Measurements from ENCODE around the gene VNN1. TPM values are rescaled to one million over a fixed set of nuclear protein-coding genes. Genes with fewer than 3 reads are reported as not detected.
A peak's percentile ranks its signal among the peaks of the same experiment; 100 is the strongest.
"Not testable (repeated sequence)": the region's sequence is repeated elsewhere in the genome, so short reads cannot be mapped to it uniquely, and the experiment has no call there.

Gene VNN1
- total and polyA plus RNA-seq, 2 donors = 0.33 to 2.2 TPM

DNA sequence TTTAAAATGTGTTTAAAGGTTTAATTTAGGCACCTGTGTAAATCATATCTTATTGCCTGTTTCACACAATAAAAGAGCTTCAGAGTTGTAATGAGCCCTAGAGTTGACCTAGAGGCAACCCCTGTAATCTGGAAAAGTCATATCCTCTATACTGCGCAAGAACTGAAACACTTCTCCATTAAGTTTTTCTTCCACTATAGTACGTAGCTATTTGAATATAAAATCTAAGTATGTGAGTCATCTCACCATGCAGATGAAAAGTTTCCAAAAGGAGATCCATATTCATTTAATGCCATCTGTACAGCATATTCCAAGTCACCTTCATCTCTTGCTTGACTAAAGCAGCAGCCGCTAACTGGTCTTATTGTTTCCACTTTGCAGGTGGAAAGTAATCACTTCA, 28.8 kb downstream of the VNN1 start:
- H3K27me3 ChIP-seq (ENCODE audit: control insufficient read depth in 2 of 2, insufficient read depth in 1 of 2, low read length in 1 of 2) = no peaks in the 10 kb centered on the region
- 94% methylated on average over 3 of the region's 3 CpGs for whole genome bisulfite sequencing
- no peak overlapping the region for H3K4me3 ChIP-seq (ENCODE audit: low read length in 2 of 2)
- no peak for DNase-seq (ENCODE audit: low read depth in 6 of 9, low spot score in 9 of 9)
- H3K27ac ChIP-seq (ENCODE audit: low read depth in 1 of 2, low read length in 1 of 2) = no peak overlapping the region
- no peaks in the 10 kb centered on the region for H3K36me3 ChIP-seq (ENCODE audit: control insufficient read depth in 2 of 2, insufficient read depth in 2 of 2, low read length in 1 of 2)
- no peaks in the 10 kb centered on the region for H3K9me3 ChIP-seq (ENCODE audit: control insufficient read depth in 2 of 2, insufficient read depth in 1 of 2, low read length in 1 of 2)
- no peaks in the 10 kb centered on the region for H3K4me1 ChIP-seq (ENCODE audit: control insufficient read depth in 2 of 2, insufficient read depth in 2 of 2, low read length in 2 of 2)

DNA sequence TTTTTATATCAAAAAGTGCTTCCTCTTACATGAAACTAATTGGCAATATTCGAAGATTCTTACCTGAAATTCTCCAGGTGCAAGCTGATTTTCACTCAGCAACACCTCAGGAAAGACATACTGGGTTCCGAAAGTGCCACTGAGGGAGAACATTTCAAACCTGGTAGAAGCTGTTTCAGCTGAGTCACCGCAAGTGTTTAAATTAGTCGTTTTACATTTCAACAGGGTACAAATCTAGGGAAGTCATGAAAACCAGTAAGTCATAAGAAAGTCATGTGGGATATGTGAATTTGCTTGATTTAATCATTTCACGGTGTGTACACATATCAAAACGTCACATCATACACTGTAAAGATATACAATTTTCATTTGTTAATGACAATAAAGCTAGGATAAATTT, 29.6 kb downstream of the VNN1 start:
- H3K36me3 ChIP-seq (ENCODE audit: control insufficient read depth in 2 of 2, insufficient read depth in 2 of 2, low read length in 1 of 2) = no peaks in the 10 kb centered on the region
- no peak overlapping the region for H3K4me3 ChIP-seq (ENCODE audit: low read length in 2 of 2)
- no peak for DNase-seq (ENCODE audit: low read depth in 6 of 9, low spot score in 9 of 9)
- WGBS = 93% methylated on average over 6 of the region's 6 CpGs
- no peak overlapping the region for H3K27ac ChIP-seq (ENCODE audit: low read depth in 1 of 2, low read length in 1 of 2)
- H3K9me3 ChIP-seq (ENCODE audit: control insufficient read depth in 2 of 2, insufficient read depth in 1 of 2, low read length in 1 of 2) = no peaks in the 10 kb centered on the region
- no peaks in the 10 kb centered on the region for H3K4me1 ChIP-seq (ENCODE audit: control insufficient read depth in 2 of 2, insufficient read depth in 2 of 2, low read length in 2 of 2)
- H3K27me3 ChIP-seq (ENCODE audit: control insufficient read depth in 2 of 2, insufficient read depth in 1 of 2, low read length in 1 of 2) = no peaks in the 10 kb centered on the region

DNA sequence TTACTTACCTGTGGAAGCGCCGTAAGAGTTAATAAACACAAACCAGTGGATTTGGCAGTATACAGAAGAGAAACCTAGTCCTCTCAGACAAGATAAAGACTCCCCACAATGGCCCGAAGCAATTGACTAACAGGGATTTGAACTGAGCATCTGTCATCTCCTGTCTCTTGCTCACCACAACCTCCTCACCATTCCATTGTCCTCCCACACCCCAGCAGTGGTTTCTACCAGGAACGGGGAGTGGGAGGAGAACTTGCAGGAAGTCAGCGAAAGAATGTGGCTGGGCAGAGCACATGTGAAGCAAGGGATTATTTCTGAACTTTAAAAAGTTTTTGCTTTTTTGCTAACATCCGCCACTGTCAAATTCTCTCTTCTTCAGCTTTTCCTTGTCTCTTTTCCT, 30.3 kb downstream of the VNN1 start:
- Histone ChIP-seq H3K4me3 (ENCODE audit: low read length in 2 of 2) (no peak overlapping the region), H3K27me3 (ENCODE audit: control insufficient read depth in 2 of 2, insufficient read depth in 1 of 2, low read length in 1 of 2) (no peaks in the 10 kb centered on the region), H3K36me3 (ENCODE audit: control insufficient read depth in 2 of 2, insufficient read depth in 2 of 2, low read length in 1 of 2) (no peaks in the 10 kb centered on the region), H3K4me1 (ENCODE audit: control insufficient read depth in 2 of 2, insufficient read depth in 2 of 2, low read length in 2 of 2) (no peaks in the 10 kb centered on the region), H3K27ac (ENCODE audit: low read depth in 1 of 2, low read length in 1 of 2) (no peak overlapping the region), H3K9me3 (ENCODE audit: control insufficient read depth in 2 of 2, insufficient read depth in 1 of 2, low read length in 1 of 2) (no peaks in the 10 kb centered on the region)
- no peak for DNase-seq (ENCODE audit: low read depth in 6 of 9, low spot score in 9 of 9)
- WGBS = 78% methylated on average over 6 of the region's 6 CpGs

DNA sequence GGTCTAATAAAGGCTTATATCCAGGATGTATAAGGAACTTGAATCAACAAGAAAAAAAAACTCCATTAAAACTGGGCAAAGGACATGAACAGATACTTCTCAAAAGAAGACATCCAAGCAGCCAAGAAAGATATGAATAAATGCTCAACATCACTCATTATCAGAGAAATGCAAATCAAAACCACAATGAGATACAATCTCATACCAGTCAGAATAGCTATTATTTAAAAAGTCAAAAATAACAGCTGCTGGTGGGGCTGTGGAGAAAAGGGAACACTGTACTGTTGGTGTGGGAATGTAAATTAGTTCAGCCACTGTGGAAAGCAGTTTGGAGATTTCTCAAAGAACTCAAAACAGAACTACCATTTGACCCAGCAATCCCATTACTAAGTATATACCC, 34.8 kb downstream of the VNN1 start:
- not testable (repeated sequence) for DNase-seq (ENCODE audit: low read depth in 6 of 9, low spot score in 9 of 9); H3K36me3 ChIP-seq (ENCODE audit: control insufficient read depth in 2 of 2, insufficient read depth in 2 of 2, low read length in 1 of 2); H3K27me3 ChIP-seq (ENCODE audit: control insufficient read depth in 2 of 2, insufficient read depth in 1 of 2, low read length in 1 of 2); H3K4me3 ChIP-seq (ENCODE audit: low read length in 2 of 2); H3K27ac ChIP-seq (ENCODE audit: low read depth in 1 of 2, low read length in 1 of 2); H3K4me1 ChIP-seq (ENCODE audit: control insufficient read depth in 2 of 2, insufficient read depth in 2 of 2, low read length in 2 of 2); H3K9me3 ChIP-seq (ENCODE audit: control insufficient read depth in 2 of 2, insufficient read depth in 1 of 2, low read length in 1 of 2)

- DNase-seq (ENCODE audit: low read depth in 6 of 9, low spot score in 9 of 9) = no peak
- Histone ChIP-seq H3K36me3 (ENCODE audit: control insufficient read depth in 2 of 2, insufficient read depth in 2 of 2, low read length in 1 of 2) (no peaks in the 10 kb centered on the region), H3K9me3 (ENCODE audit: control insufficient read depth in 2 of 2, insufficient read depth in 1 of 2, low read length in 1 of 2) (no peaks in the 10 kb centered on the region), H3K27ac (ENCODE audit: low read depth in 1 of 2, low read length in 1 of 2) (no peak overlapping the region), H3K4me3 (ENCODE audit: low read length in 2 of 2) (no peak overlapping the region), H3K4me1 (ENCODE audit: control insufficient read depth in 2 of 2, insufficient read depth in 2 of 2, low read length in 2 of 2) (no peaks in the 10 kb centered on the region), H3K27me3 (ENCODE audit: control insufficient read depth in 2 of 2, insufficient read depth in 1 of 2, low read length in 1 of 2) (no peaks in the 10 kb centered on the region)
Measured at GRCh38 chr6:132675749-132676148, 38.1 kb downstream of the VNN1 start.

DNA sequence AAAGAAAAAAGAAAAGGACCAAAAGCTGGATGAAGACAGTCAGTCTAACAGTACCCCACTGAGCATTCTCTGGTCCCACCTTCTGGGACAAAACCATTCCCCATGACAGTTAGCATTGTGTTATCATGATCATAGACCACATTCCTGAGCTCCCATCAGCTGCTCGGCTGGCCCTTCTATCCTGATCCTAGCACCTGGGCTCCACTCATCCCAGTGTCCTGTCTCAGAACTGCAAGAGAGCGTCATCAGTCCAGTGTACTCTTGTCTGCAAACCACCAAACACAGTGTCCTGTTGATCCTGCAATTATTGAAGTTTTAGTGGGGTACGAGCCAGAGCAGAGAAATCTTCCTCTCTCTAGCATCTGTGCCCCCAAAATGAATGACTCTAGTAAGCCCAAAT, 38.9 kb downstream of the VNN1 start:
- H3K9me3 ChIP-seq (ENCODE audit: control insufficient read depth in 2 of 2, insufficient read depth in 1 of 2, low read length in 1 of 2) = no peaks in the 10 kb centered on the region
- H3K4me3 ChIP-seq (ENCODE audit: low read length in 2 of 2) = no peak overlapping the region
- WGBS = 94% methylated on average over 3 of the region's 3 CpGs
- H3K27me3 ChIP-seq (ENCODE audit: control insufficient read depth in 2 of 2, insufficient read depth in 1 of 2, low read length in 1 of 2) = no peaks in the 10 kb centered on the region
- no peak for DNase-seq (ENCODE audit: low read depth in 6 of 9, low spot score in 9 of 9)
- no peaks in the 10 kb centered on the region for H3K4me1 ChIP-seq (ENCODE audit: control insufficient read depth in 2 of 2, insufficient read depth in 2 of 2, low read length in 2 of 2)
- H3K36me3 ChIP-seq (ENCODE audit: control insufficient read depth in 2 of 2, insufficient read depth in 2 of 2, low read length in 1 of 2) = no peaks in the 10 kb centered on the region
- no peak overlapping the region for H3K27ac ChIP-seq (ENCODE audit: low read depth in 1 of 2, low read length in 1 of 2)

DNA sequence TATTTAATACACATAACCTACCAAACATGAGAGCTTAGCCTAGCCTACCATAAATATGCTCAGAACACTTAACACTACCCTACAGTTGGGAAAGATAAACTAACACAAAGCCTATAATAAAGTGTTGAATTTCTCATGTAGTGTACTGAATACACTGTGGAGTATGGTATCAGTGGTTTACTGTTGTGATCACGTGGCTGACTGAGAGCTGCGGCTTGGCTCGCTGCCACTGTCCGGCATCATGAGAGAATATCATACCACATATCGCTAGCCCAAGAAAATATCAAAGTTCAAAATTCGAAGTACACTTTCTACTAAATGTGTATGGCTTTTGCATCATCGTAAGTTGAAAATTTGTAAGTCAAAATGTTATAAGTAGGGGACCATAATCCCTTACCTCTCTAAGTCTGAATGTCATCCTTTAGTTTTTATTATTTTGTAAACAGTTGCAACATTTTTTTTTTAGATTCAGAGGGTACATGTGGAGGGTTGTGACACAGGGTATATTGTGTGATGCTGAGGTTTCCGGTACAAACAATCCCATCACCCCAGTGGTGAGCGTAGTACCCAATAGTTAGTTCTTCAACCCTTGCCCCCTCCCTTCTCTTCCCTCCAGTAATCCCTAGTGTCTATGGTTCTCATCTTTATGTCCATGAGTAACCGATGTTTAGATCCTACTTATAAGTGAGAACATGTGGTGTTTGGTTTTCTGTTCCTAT, 40.3 kb downstream of the VNN1 start:
- H3K4me1 ChIP-seq (ENCODE audit: control insufficient read depth in 2 of 2, insufficient read depth in 2 of 2, low read length in 2 of 2) = no peaks in the 10 kb centered on the region
- H3K9me3 ChIP-seq (ENCODE audit: control insufficient read depth in 2 of 2, insufficient read depth in 1 of 2, low read length in 1 of 2) = no peaks in the 10 kb centered on the region
- no peak overlapping the region for H3K27ac ChIP-seq (ENCODE audit: low read depth in 1 of 2, low read length in 1 of 2)
- 96% methylated on average over 10 of the region's 10 CpGs for WGBS
- no peaks in the 10 kb centered on the region for H3K36me3 ChIP-seq (ENCODE audit: control insufficient read depth in 2 of 2, insufficient read depth in 2 of 2, low read length in 1 of 2)
- no peak overlapping the region for H3K4me3 ChIP-seq (ENCODE audit: low read length in 2 of 2)
- no peak for DNase-seq (ENCODE audit: low read depth in 6 of 9, low spot score in 9 of 9)
- no peaks in the 10 kb centered on the region for H3K27me3 ChIP-seq (ENCODE audit: control insufficient read depth in 2 of 2, insufficient read depth in 1 of 2, low read length in 1 of 2)

DNA sequence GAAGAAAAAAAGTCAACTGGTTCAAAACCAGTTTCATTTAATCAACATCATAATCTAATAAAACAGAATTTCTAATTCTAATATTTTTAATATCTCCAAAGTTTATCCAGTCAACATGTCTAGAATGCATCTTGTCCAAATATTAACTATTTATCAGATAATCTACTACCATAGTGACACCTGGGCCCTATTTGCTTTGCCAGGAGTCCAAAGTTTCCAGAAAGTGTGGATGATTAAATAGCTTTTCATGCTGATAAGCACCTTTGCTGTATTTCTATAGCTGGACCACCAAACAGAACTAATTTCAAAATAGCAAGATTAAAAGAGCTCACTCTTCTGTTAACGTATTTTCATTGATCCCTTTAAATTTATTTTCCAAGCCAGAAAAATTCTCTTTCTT, 42.6 kb downstream of the VNN1 start:
- DNase-seq (ENCODE audit: low read depth in 6 of 9, low spot score in 9 of 9) = no peak
- WGBS = 99% methylated on average over 1 of the region's 1 CpG
- Histone ChIP-seq H3K27me3 (ENCODE audit: control insufficient read depth in 2 of 2, insufficient read depth in 1 of 2, low read length in 1 of 2) (no peaks in the 10 kb centered on the region), H3K4me1 (ENCODE audit: control insufficient read depth in 2 of 2, insufficient read depth in 2 of 2, low read length in 2 of 2) (no peaks in the 10 kb centered on the region), H3K4me3 (ENCODE audit: low read length in 2 of 2) (no peak overlapping the region), H3K27ac (ENCODE audit: low read depth in 1 of 2, low read length in 1 of 2) (no peak overlapping the region), H3K9me3 (ENCODE audit: control insufficient read depth in 2 of 2, insufficient read depth in 1 of 2, low read length in 1 of 2) (no peaks in the 10 kb centered on the region), H3K36me3 (ENCODE audit: control insufficient read depth in 2 of 2, insufficient read depth in 2 of 2, low read length in 1 of 2) (no peaks in the 10 kb centered on the region)

- H3K9me3 ChIP-seq (ENCODE audit: control insufficient read depth in 2 of 2, insufficient read depth in 1 of 2, low read length in 1 of 2) = no peaks in the 10 kb centered on the region
- no peaks in the 10 kb centered on the region for H3K4me1 ChIP-seq (ENCODE audit: control insufficient read depth in 2 of 2, insufficient read depth in 2 of 2, low read length in 2 of 2)
- no peaks in the 10 kb centered on the region for H3K36me3 ChIP-seq (ENCODE audit: control insufficient read depth in 2 of 2, insufficient read depth in 2 of 2, low read length in 1 of 2)
- no peak overlapping the region for H3K4me3 ChIP-seq (ENCODE audit: low read length in 2 of 2)
- H3K27ac ChIP-seq (ENCODE audit: low read depth in 1 of 2, low read length in 1 of 2) = no peak overlapping the region
- no peaks in the 10 kb centered on the region for H3K27me3 ChIP-seq (ENCODE audit: control insufficient read depth in 2 of 2, insufficient read depth in 1 of 2, low read length in 1 of 2)
- DNase-seq (ENCODE audit: low read depth in 6 of 9, low spot score in 9 of 9) = peak in 6 of 9 donors; percentile 0 to 31 (median 5)
- WGBS = 4% methylated on average over 4 of the region's 4 CpGs
Measured at GRCh38 chr6:132669690-132670291, 44.1 kb downstream of the VNN1 start.

Data from thymus (tissue), 11 donors.